H1 (cell line): ENCODE measurements around the gene IQCE. TPM values are rescaled to one million over a fixed set of nuclear protein-coding genes. Genes with fewer than 3 reads are reported as not detected.

Source experiments
- CTCF ChIA-PET: fragments of 300-600 bp; sonication (Branson Sonifier 250); formaldehyde crosslinking; loops from one replicate; lab custom pipeline; 2021; ENCODE audit not compliant: partially characterized antibody; lab: Charles Lee
- POLR2A ChIA-PET: fragments of 300-600 bp; sonication (Branson Sonifier 250); formaldehyde crosslinking; loops from one replicate; lab custom pipeline; 2021; ENCODE audit warnings: inconsistent platforms; ENCODE audit not compliant: partially characterized antibody; lab: Charles Lee
- DNase-seq, 2 experiments: peaks; one replicate each; pipeline versions ENCODE4 v3.0.0 to v3.0.0-alpha.2; 2010 to 2022; ENCODE audit warnings: low spot score in 2 of 2, low read depth in 1 of 2, mixed read lengths in 1 of 2
- FAIRE-seq: peaks from 2 replicates; lab custom pipeline; 2011; peaks lifted over from hg19 to GRCh38; lab: Jason Lieb, UNC
- H2AFZ ChIP-seq: 2 replicates; pipeline ENCODE4 v1.8.1; 2012; ENCODE audit warnings: low read length, inconsistent platforms
- H2AK5ac ChIP-seq: 2 replicates; pipeline ENCODE4 v1.6.1; 2013; ENCODE audit warnings: low read depth, low read length
- H2BK120ac ChIP-seq: replicated peaks from 2 replicates; pipeline ENCODE3; 2013; ENCODE audit warnings: low read depth, low read length, inconsistent platforms
- H2BK12ac ChIP-seq: 2 replicates; pipeline ENCODE4 v1.6.1; 2013; ENCODE audit warnings: low read depth, low read length
- H2BK15ac ChIP-seq: 2 replicates; pipeline ENCODE4 v1.6.1; 2013; ENCODE audit warnings: low read length
- H2BK20ac ChIP-seq: 2 replicates; pipeline ENCODE4 v1.6.1; 2013; ENCODE audit warnings: low read length
- H2BK5ac ChIP-seq: 2 replicates; pipeline ENCODE4 v1.6.1; 2013; ENCODE audit warnings: low read depth, low read length
- H3K14ac ChIP-seq: 2 replicates; pipeline ENCODE4 v1.6.1; 2013; ENCODE audit warnings: inconsistent platforms; ENCODE audit not compliant: insufficient read length
- H3K18ac ChIP-seq: 2 replicates; pipeline ENCODE4 v1.6.1; 2013; ENCODE audit warnings: low read length; ENCODE audit errors: extremely low read depth
- H3K23ac ChIP-seq: 2 replicates; pipeline ENCODE4 v1.6.1; 2013; ENCODE audit warnings: inconsistent platforms; ENCODE audit not compliant: insufficient read length
- H3K23me2 ChIP-seq: 2 replicates; pipeline ENCODE4 v1.6.1; 2013; ENCODE audit warnings: low read depth, low read length
- H3K27ac ChIP-seq: 2 replicates; pipeline ENCODE4 v1.6.1; 2011; ENCODE audit warnings: low read depth, low read length, inconsistent platforms
- H3K27me3 ChIP-seq, 4 experiments: replicated peaks in 1 of 4; 1 replicate in 1 of 4; 2 replicates in 3 of 4; pipeline versions ENCODE4 v1.6.1 to v1.8.1; 2011 to 2013; ENCODE audit warnings: low read length in 3 of 4, mild to moderate bottlenecking in 3 of 4, inconsistent platforms in 2 of 4, mixed read lengths in 2 of 4, moderate library complexity in 1 of 4; ENCODE audit not compliant: control insufficient read depth in 3 of 4, insufficient read depth in 3 of 4; ENCODE audit errors: extremely low read depth in 1 of 4
- H3K36me3 ChIP-seq, 4 experiments: 2 replicates each; pipeline versions ENCODE4 v1.6.1 to v1.8.1; 2011 to 2013; ENCODE audit warnings: mild to moderate bottlenecking in 4 of 4, low read length in 3 of 4, moderate library complexity in 2 of 4, control low read depth in 1 of 4, inconsistent platforms in 1 of 4; ENCODE audit not compliant: insufficient read depth in 4 of 4, control insufficient read depth in 2 of 4
- H3K4ac ChIP-seq: replicated peaks from 2 replicates; pipeline ENCODE3; 2013; ENCODE audit warnings: low read length, low read depth, mixed read lengths, inconsistent platforms; ENCODE audit not compliant: insufficient read length
- H3K4me1 ChIP-seq, 4 experiments: replicated peaks in 1 of 4; 1 replicate in 1 of 4; 2 replicates in 3 of 4; pipeline versions ENCODE4 v1.6.1 to v1.8.1; 2011 to 2013; ENCODE audit warnings: low read length in 3 of 4, inconsistent platforms in 2 of 4, mixed read lengths in 1 of 4; ENCODE audit not compliant: insufficient read depth in 4 of 4, control insufficient read depth in 3 of 4
- H3K4me2 ChIP-seq, 2 experiments: 2 replicates each; pipeline versions ENCODE4 v1.6.1 to v1.8.1; 2011 to 2013; ENCODE audit warnings: low read depth in 2 of 2, low read length in 2 of 2, control low read depth in 1 of 2, inconsistent platforms in 1 of 2, mild to moderate bottlenecking in 1 of 2; ENCODE audit not compliant: insufficient read depth in 1 of 2
- H3K4me3 ChIP-seq, 4 experiments: fragments of 200-600, 300-600 bp in 1 of 4; sonication (generic), shearing (Covaris generic), sonication (Bioruptor Twin) in 1 of 4; 2 replicates each; pipeline versions ENCODE4 v1.5.1 to v1.8.1; 2011 to 2016; ENCODE audit warnings: low read length in 4 of 4, low read depth in 3 of 4, control low read depth in 2 of 4, inconsistent platforms in 2 of 4, mild to moderate bottlenecking in 2 of 4, mixed read lengths in 1 of 4, moderate library complexity in 1 of 4; ENCODE audit not compliant: insufficient read depth in 2 of 4; ENCODE audit errors: extremely low read depth in 1 of 4
- H3K56ac ChIP-seq: replicated peaks from 2 replicates; pipeline ENCODE3; 2013; ENCODE audit warnings: low read depth, mild to moderate bottlenecking, mixed read lengths, low read length, inconsistent platforms; ENCODE audit not compliant: insufficient read length
- H3K79me1 ChIP-seq: 2 replicates; pipeline ENCODE4 v1.6.1; 2013; ENCODE audit warnings: low read depth, low read length, control low read depth
- H3K79me2 ChIP-seq, 2 experiments: 2 replicates each; pipeline versions ENCODE4 v1.6.1 to v1.8.1; 2012 to 2013; ENCODE audit warnings: low read length in 2 of 2, mild to moderate bottlenecking in 2 of 2, inconsistent platforms in 1 of 2; ENCODE audit not compliant: insufficient read depth in 2 of 2, control insufficient read depth in 1 of 2
- H3K9ac ChIP-seq, 4 experiments: replicated peaks in 1 of 4; 1 replicate in 1 of 4; 2 replicates in 3 of 4; pipeline versions ENCODE4 v1.6.1 to v1.8.1; 2011 to 2013; ENCODE audit warnings: low read depth in 3 of 4, low read length in 3 of 4, control low read depth in 2 of 4, mild to moderate bottlenecking in 2 of 4, moderate library complexity in 2 of 4, inconsistent platforms in 1 of 4; ENCODE audit errors: extremely low read depth in 1 of 4
- H3K9me3 ChIP-seq, 2 experiments: 2 replicates each; pipeline versions ENCODE4 v1.6.1 to v1.8.1; 2012 to 2013; ENCODE audit warnings: mild to moderate bottlenecking in 2 of 2, moderate library complexity in 2 of 2, control low read depth in 1 of 2, inconsistent platforms in 1 of 2, low read depth in 1 of 2, low read length in 1 of 2, mixed read lengths in 1 of 2; ENCODE audit not compliant: insufficient read depth in 2 of 2
- H4K20me1 ChIP-seq, 2 experiments: replicated peaks in 1 of 2; 2 replicates each; pipeline versions ENCODE3 to v1.8.1; 2011 to 2013; ENCODE audit warnings: inconsistent platforms in 2 of 2, low read length in 2 of 2, mild to moderate bottlenecking in 1 of 2; ENCODE audit not compliant: insufficient read depth in 2 of 2, control insufficient read depth in 1 of 2
- H4K5ac ChIP-seq: 2 replicates; pipeline ENCODE4 v1.6.1; 2013; ENCODE audit warnings: low read length, low read depth, mixed read lengths, inconsistent platforms; ENCODE audit not compliant: insufficient read length
- H4K8ac ChIP-seq: 2 replicates; pipeline ENCODE4 v1.8.0; 2013; ENCODE audit warnings: mild to moderate bottlenecking, moderate library complexity, low read length, inconsistent platforms; ENCODE audit not compliant: insufficient read depth; ENCODE audit errors: extremely low read depth
- H4K91ac ChIP-seq: replicated peaks from 2 replicates; pipeline ENCODE3; 2013; ENCODE audit warnings: low read length, mixed read lengths, inconsistent platforms; ENCODE audit not compliant: insufficient read length
- SP4 ChIP-seq: IDR thresholded peaks from 2 replicates; pipeline ENCODE4 v1.6.1; 2012; ENCODE audit warnings: low read length, inconsistent platforms
- WGBS, 2 experiments: shearing (Covaris generic) in 1 of 2; methylation state at CpG; one replicate each; pipeline versions ENCODE4 v1.1.6 to v1.1.7; 2013 to 2015; ENCODE audit warnings: low lambda C conversion rate in 2 of 2, mixed read lengths in 2 of 2, inconsistent platforms in 1 of 2, low coverage in 1 of 2, missing lambda C conversion rate in 1 of 2; ENCODE audit not compliant: insufficient replicate concordance in 2 of 2, insufficient coverage in 1 of 2, insufficient read length in 1 of 2; ENCODE audit errors: extremely low coverage in 1 of 2, missing lambda C conversion rate in 1 of 2; 5-methylcytosine and 5-hydroxymethylcytosine counted together
- polyA plus RNA-seq, 7 experiments: library from polyadenylated mRNA; depleted of rRNA in 3 of 7; stranded (reverse) in 5 of 7; unstranded in 2 of 7; fragments of >200 nt in 5 of 7; fragments of 200-250 nt in 2 of 7; gene quantifications; 1 replicate in 5 of 7; 2 replicates in 1 of 7; 4 replicates in 1 of 7; pipeline versions ENCODE4 v1.2.1 to v1.2.3, GENCODE V29; 2011 to 2013; ENCODE audit warnings: missing spikeins in 2 of 7, mixed read lengths in 2 of 7
- total RNA-seq: library from RNA; stranded (reverse); fragmentation: NEBNext Ultra II Directional; extraction: Animal tissue kit (Norgen Biotek cat#: 25700); gene quantifications from 2 replicates; pipeline ENCODE4 v1.2.1, GENCODE V29; 2021
- TF ChIP-seq, protein P1 (sequence below): IDR thresholded peaks from 2 replicates; pipeline ENCODE4 v1.6.1; 2012; ENCODE audit warnings: low read length, inconsistent platforms

Gene IQCE
- total and polyA plus RNA-seq, 2 of the 8 experiments (the other 6 are each of a cell fraction or from before 2014, with no cell fraction given) = 2.2 to 4.9 TPM

DNA sequence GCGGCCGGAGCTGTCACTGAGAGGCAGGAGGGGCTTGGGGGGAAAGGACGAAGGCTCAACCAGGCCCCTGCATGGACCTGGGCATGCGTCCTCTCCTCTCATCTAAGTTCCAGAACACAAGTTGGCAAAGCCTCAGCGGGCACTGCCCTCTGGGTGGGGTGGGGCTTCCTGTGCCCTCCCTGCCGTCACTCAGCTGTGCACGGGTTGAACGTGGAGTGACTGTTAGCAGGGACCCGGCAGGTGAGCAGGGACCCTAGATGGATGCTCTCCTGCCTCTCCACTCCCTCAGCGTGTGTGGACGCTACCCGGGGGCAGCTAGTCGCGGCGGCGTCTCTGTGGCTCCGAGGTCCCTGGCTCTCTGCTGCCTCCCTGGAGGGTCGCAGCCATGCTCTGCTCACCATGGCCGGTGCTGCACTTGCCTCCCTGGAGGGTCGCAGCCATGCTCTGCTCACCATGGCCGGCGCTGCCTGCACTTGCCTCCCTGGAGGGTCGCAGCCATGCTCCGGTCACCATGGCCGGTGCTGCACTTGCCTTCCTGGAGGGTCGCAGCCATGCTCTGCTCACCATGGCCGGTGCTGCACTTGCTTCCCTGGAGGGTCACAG, 36.6 kb downstream of the IQCE start:
- H3K79me2 ChIP-seq = no peaks in the 10 kb centered on the region
- no peak overlapping the region for H2BK5ac ChIP-seq
- no peaks in the 10 kb centered on the region for H4K20me1 ChIP-seq
- H2BK20ac ChIP-seq = no peak overlapping the region
- no peak overlapping the region for H3K18ac ChIP-seq
- H3K4ac ChIP-seq = no peak overlapping the region
- H3K36me3 ChIP-seq = peaks cover 0 to 2% (median 0%) of the 10 kb centered on the region in 4 experiments; a peak in 1 of 8 replicates
- DNase-seq = no peak
- ChIA-PET CTCF (interaction anchor here (1.3 to 2.6 kb wide), 6 partner anchors 9 to 85 kb away, joined by 5 to 11 read pairs (median 7); no protein-coding TSS in a partner anchor), POLR2A (interaction anchor here (1.5 kb wide), 1 partner anchor 9 kb away, joined by 4 read pairs; no protein-coding TSS in a partner anchor)
- no peak overlapping the region for H3K14ac ChIP-seq
- no peak overlapping the region for H3K4me2 ChIP-seq
- no peak overlapping the region for H2BK120ac ChIP-seq
- no peak overlapping the region for H3K27ac ChIP-seq
- H3K27me3 ChIP-seq = no peaks in the 10 kb centered on the region
- no peaks in the 10 kb centered on the region for H3K4me1 ChIP-seq
- no peak overlapping the region for H2BK12ac ChIP-seq
- H3K23me2 ChIP-seq = no peaks in the 10 kb centered on the region
- no peak overlapping the region for H4K5ac ChIP-seq
- no peak overlapping the region for H2AFZ ChIP-seq
- H4K8ac ChIP-seq = no peak overlapping the region; the same call in 1 of the 2 replicates
- H3K9ac ChIP-seq = no peak overlapping the region
- TF ChIP-seq, protein P1, sequence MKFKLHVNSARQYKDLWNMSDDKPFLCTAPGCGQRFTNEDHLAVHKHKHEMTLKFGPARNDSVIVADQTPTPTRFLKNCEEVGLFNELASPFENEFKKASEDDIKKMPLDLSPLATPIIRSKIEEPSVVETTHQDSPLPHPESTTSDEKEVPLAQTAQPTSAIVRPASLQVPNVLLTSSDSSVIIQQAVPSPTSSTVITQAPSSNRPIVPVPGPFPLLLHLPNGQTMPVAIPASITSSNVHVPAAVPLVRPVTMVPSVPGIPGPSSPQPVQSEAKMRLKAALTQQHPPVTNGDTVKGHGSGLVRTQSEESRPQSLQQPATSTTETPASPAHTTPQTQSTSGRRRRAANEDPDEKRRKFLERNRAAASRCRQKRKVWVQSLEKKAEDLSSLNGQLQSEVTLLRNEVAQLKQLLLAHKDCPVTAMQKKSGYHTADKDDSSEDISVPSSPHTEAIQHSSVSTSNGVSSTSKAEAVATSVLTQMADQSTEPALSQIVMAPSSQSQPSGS = no peak
- no peak for TF ChIP-seq SP4
- no peak overlapping the region for H3K4me3 ChIP-seq
- no peak overlapping the region for H3K56ac ChIP-seq
- no peak overlapping the region for H3K23ac ChIP-seq
- no peak overlapping the region for H2BK15ac ChIP-seq
- FAIRE-seq = no peak
- WGBS, 2 experiments = 93% methylated on average over 24 of the region's 27 CpGs; no CpG with 5 or more reads in 1 of the 2 experiments
- H4K91ac ChIP-seq = no peak overlapping the region
- H2AK5ac ChIP-seq = no peak overlapping the region
- no peaks in the 10 kb centered on the region for H3K9me3 ChIP-seq
- H3K79me1 ChIP-seq = no peaks in the 10 kb centered on the region
